ENCODE results near the gene ARHGAP22. TPM values are rescaled to one million over a fixed set of nuclear protein-coding genes. Genes with fewer than 3 reads are reported as not detected.

Gene ARHGAP22
- total and polyA plus RNA-seq, 8 donors: 2.2 to 10.4 (median 2.8) TPM

DNA sequence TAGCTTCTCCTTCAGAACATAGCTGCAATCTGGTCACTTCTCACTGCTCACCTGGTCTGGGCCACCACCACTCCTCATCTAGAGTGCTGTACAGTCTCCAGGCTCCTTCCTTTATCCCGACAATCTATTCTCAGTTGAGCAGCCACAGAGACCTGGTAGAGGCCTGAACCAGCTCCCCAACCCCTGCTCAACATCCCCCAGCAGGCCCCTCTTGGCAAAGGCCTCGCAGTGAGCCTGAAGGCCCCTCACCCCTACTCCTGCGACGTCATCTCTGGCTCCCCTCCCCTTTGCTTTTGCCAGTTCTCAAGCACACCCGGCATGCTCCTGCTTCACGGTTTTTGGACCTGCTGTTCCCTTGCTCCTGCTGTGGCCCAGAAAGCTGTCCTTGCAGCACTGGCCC is 113.9 kb downstream of the ARHGAP22 start:
- TF ChIP-seq CTCF (IDR thresholded peaks at IDR 0.05): no peak
- H3K36me3 ChIP-seq: no peaks in the 10 kb centered on the region
- H3K9me3 ChIP-seq: no peaks in the 10 kb centered on the region
- no peak for DNase-seq
- no peaks in the 10 kb centered on the region for H3K27me3 ChIP-seq
- H3K27ac ChIP-seq: no peak overlapping the region
- ATAC-seq: no peak
- intact Hi-C loops (cut with DNase I): no loop called here
- H3K4me1 ChIP-seq: peaks cover 0 to 3% of the 10 kb centered on the region in 2 donors
- no peak overlapping the region for H3K4me3 ChIP-seq

- TF ChIP-seq CTCF (IDR thresholded peaks at IDR 0.05): no peak
- no peak overlapping the region for H3K4me3 ChIP-seq
- no peaks in the 10 kb centered on the region for H3K9me3 ChIP-seq
- DNase-seq: no peak
- H3K4me1 ChIP-seq: peaks cover 0 to 3% of the 10 kb centered on the region in 2 donors
- intact Hi-C loops (cut with DNase I): no loop called here
- H3K27ac ChIP-seq: no peak overlapping the region
- no peaks in the 10 kb centered on the region for H3K27me3 ChIP-seq
- ATAC-seq: no peak
- H3K36me3 ChIP-seq: no peaks in the 10 kb centered on the region
Observed at GRCh38 chr10:48490571-48490940, 114.3 kb downstream of the ARHGAP22 start.

DNA sequence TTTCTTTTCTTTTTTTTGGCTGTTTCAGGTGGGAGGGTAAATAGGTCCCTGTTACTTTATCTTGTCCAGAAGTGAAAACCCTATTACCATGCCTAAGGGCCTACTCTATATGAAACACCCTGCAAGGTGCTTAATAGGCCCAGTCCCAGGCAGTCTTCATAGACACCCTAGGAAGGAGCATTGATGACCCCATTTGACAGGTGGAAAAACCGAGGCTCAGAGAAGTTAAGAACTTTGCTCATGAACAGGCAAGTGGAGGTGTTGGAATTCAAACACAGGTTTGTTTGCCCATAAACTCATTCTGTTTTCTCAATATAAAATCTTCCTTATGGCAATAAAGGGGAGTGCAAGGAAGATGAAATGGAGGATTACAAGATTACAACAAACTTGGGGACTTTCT is 115.8 kb downstream of the ARHGAP22 start:
- H3K36me3 ChIP-seq: no peaks in the 10 kb centered on the region
- H3K27ac ChIP-seq: no peak overlapping the region
- no peak for TF ChIP-seq CTCF (IDR thresholded peaks at IDR 0.05)
- DNase-seq: no peak
- ATAC-seq: no peak
- H3K4me3 ChIP-seq: no peak overlapping the region
- no peaks in the 10 kb centered on the region for H3K27me3 ChIP-seq
- no peaks in the 10 kb centered on the region for H3K9me3 ChIP-seq
- intact Hi-C loops (cut with DNase I): no loop called here
- peaks cover 0 to 3% of the 10 kb centered on the region in 2 donors for H3K4me1 ChIP-seq

GRCh38 chr10:48487244-48487643 is 117.6 kb downstream of the ARHGAP22 start:
- Histone ChIP-seq H3K27ac (no peak overlapping the region), H3K9me3 (no peaks in the 10 kb centered on the region), H3K36me3 (no peaks in the 10 kb centered on the region), H3K4me1 (no peaks in the 10 kb centered on the region), H3K27me3 (no peaks in the 10 kb centered on the region), H3K4me3 (no peak overlapping the region)
- ATAC-seq: no peak
- no peak for TF ChIP-seq CTCF (IDR thresholded peaks at IDR 0.05)
- no peak for DNase-seq
- intact Hi-C loops (cut with DNase I): no loop called here

DNA sequence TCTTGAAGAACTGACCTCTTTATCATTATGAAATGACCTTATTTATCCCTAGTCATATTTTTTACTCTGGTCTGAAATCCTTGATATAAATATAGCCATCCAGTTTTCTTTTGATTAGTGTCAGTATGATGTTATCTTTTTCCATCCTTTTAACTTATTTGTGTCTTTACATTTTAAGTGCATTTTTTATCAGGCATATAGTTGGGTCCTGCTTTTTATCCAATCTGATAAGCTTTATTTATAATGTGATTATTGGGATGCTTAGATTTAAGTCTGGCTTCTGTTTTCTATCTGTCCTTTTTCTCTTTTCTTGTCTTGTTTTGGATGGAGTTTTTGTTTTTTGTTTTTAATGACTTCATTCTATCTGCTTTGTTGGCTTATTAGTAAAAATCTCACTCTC is 119.2 kb downstream of the ARHGAP22 start:
- no peaks in the 10 kb centered on the region for H3K36me3 ChIP-seq
- no peaks in the 10 kb centered on the region for H3K4me1 ChIP-seq
- DNase-seq: no peak
- intact Hi-C loops (cut with DNase I): no loop called here
- H3K9me3 ChIP-seq: no peaks in the 10 kb centered on the region
- no peak overlapping the region for H3K27ac ChIP-seq
- H3K4me3 ChIP-seq: no peak overlapping the region
- no peak for ATAC-seq
- TF ChIP-seq CTCF (IDR thresholded peaks at IDR 0.05): no peak
- peaks cover 0 to 7% of the 10 kb centered on the region in 2 donors for H3K27me3 ChIP-seq
